Neutrophil (primary cell): ENCODE results near the gene CYBA.

Experiments used
- H3K27ac ChIP-seq: fragments of 200-600 bp; sonication (generic); 2 replicates; pipeline ENCODE4 v1.5.1; 2016; ENCODE audit warnings: mild to moderate bottlenecking, moderate library complexity
- H3K27me3 ChIP-seq: fragments of 200-600 bp; sonication (generic); 2 replicates; pipeline ENCODE4 v1.6.0; 2016; ENCODE audit warnings: mild to moderate bottlenecking
- H3K36me3 ChIP-seq: fragments of 200-600 bp; sonication (generic); 2 replicates; pipeline ENCODE4 v1.5.1; 2017
- H3K4me1 ChIP-seq, 2 experiments: fragments of 200-600 bp in 1 of 2; sonication (generic) in 1 of 2; 1 replicate in 1 of 2; 2 replicates in 1 of 2; pipeline versions ENCODE4 v1.5.1 to v1.6.1; 2013 to 2016; ENCODE audit warnings: low read depth in 1 of 2, low read length in 1 of 2, mild to moderate bottlenecking in 1 of 2, moderate library complexity in 1 of 2; ENCODE audit not compliant: control insufficient read depth in 1 of 2, insufficient read depth in 1 of 2
- H3K4me3 ChIP-seq, 2 experiments: fragments of 200-600 bp in 1 of 2; sonication (generic) in 1 of 2; 1 replicate in 1 of 2; 2 replicates in 1 of 2; pipeline ENCODE4 v1.5.1; 2013 to 2016; ENCODE audit warnings: low read depth in 1 of 2, low read length in 1 of 2, mild to moderate bottlenecking in 1 of 2, moderate library complexity in 1 of 2
- H3K9me3 ChIP-seq: fragments of 200-600 bp; sonication (generic); 2 replicates; pipeline ENCODE4 v1.5.1; 2016
- CTCF ChIP-seq: fragments of 200-600 bp; sonication (generic); IDR thresholded peaks from 2 replicates; pipeline ENCODE4 v1.5.1; 2016; ENCODE audit warnings: antibody characterized with exemption

CYBA gene

GRCh38 chr16:88627531-88628411 lies 23.1 kb downstream of the CYBA start:
- Histone ChIP-seq H3K4me1 (no peaks in the 10 kb centered on the region), H3K27me3 (no peaks in the 10 kb centered on the region), H3K27ac (no peak overlapping the region), H3K36me3 (peaks cover 93% of the 10 kb centered on the region), H3K9me3 (no peaks in the 10 kb centered on the region), H3K4me3 (no peak overlapping the region)
- no peak for TF ChIP-seq CTCF

- TF ChIP-seq CTCF: no peak
- Histone ChIP-seq H3K36me3 (peaks cover 94% of the 10 kb centered on the region), H3K4me3 (no peak overlapping the region)
Measured at GRCh38 chr16:88626646-88627045, 24.2 kb downstream of the CYBA start.

GRCh38 chr16:88624977-88625576 lies 25.8 kb downstream of the CYBA start:
- Histone ChIP-seq H3K27me3 (no peaks in the 10 kb centered on the region), H3K27ac (no peak overlapping the region), H3K4me3 (no peak overlapping the region), H3K4me1 (no peaks in the 10 kb centered on the region), H3K36me3 (peaks cover 84% of the 10 kb centered on the region), H3K9me3 (no peaks in the 10 kb centered on the region)
- TF ChIP-seq CTCF: no peak

More at GRCh38 chr16:88626646-88627045, 24.2 kb downstream of the CYBA start:
- Histone ChIP-seq H3K27me3 (no peaks in the 10 kb centered on the region), H3K4me1 (no peaks in the 10 kb centered on the region), H3K9me3 (no peaks in the 10 kb centered on the region), H3K27ac (no peak overlapping the region)

GRCh38 chr16:88624481-88624880 lies 26.4 kb downstream of the CYBA start:
- Histone ChIP-seq H3K36me3 (peaks cover 79% of the 10 kb centered on the region), H3K4me1 (peaks cover 0 to 2% of the 10 kb centered on the region in 2 experiments), H3K4me3 (no peak overlapping the region), H3K9me3 (no peaks in the 10 kb centered on the region), H3K27ac (no peak overlapping the region), H3K27me3 (no peaks in the 10 kb centered on the region)
- TF ChIP-seq CTCF: no peak

- H3K27me3 ChIP-seq: no peaks in the 10 kb centered on the region
- no peak for TF ChIP-seq CTCF
- H3K9me3 ChIP-seq: no peaks in the 10 kb centered on the region
- H3K4me3 ChIP-seq: no peak overlapping the region
- peaks cover 80% of the 10 kb centered on the region for H3K36me3 ChIP-seq
- peaks cover 0 to 2% of the 10 kb centered on the region in 2 experiments for H3K4me1 ChIP-seq
- H3K27ac ChIP-seq: no peak overlapping the region
Measured at GRCh38 chr16:88623858-88624257, 27.0 kb downstream of the CYBA start.
